ENCODE results near the gene ZBTB8A.
A peak's percentile ranks its signal among the peaks of the same experiment; 100 is the strongest.
"Not testable (repeated sequence)": the region's sequence is repeated elsewhere in the genome, so short reads cannot be mapped to it uniquely, and the experiment has no call there.

The ZBTB8A gene

DNA sequence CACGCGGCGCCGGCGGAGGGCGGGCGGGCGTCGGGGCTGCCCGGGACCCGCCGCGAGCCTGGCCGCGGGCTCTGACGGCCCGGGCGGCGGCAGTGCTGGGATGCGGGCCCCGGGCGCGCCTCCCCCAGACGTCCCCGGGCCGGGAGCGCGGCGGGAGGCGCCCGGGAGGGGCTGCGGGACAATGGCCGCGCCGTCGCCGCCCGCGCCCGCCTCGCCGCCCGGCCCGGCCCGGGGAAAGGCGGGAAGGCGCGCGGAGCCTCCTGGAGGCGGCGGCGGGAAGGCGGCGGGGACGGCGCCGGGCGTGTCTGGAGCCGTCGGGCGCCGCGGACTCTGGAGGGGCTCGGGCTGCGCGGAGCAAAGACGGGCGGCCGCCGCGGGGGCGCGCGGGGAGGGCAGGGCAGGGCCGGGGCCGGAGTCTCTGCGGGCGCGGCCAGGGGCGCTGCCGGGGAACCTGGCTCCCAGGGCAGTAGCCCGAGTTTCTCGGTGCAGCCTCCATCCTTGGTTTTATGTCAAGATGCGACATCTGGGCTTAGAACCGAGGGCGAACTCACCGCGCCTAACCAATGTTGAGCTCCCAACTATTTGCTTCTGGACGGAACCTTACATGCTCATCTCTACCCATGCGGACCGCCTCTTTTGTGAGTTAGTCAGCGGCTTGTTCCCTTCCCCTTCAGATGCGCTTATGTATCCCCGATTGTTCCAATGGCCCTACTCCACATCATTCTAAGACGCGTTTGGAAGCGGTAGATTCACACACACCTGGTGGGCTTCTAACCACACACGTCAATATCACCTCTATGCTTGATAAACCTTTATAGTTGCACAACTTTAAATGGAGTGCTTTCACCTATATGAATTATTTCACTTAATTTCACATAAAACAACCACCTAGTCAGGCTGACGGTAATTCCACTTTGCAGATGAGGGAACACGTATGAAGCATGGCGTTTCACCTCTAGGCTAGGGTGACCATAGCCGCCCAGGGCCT lies 651 bp downstream of the ZBTB8A start:
- peak in 1 of 2 experiments; percentile 3 for DNase-seq

- no peak for DNase-seq
Observed at GRCh38 chr1:32540605-32541004, 1.4 kb downstream of the ZBTB8A start.

DNA sequence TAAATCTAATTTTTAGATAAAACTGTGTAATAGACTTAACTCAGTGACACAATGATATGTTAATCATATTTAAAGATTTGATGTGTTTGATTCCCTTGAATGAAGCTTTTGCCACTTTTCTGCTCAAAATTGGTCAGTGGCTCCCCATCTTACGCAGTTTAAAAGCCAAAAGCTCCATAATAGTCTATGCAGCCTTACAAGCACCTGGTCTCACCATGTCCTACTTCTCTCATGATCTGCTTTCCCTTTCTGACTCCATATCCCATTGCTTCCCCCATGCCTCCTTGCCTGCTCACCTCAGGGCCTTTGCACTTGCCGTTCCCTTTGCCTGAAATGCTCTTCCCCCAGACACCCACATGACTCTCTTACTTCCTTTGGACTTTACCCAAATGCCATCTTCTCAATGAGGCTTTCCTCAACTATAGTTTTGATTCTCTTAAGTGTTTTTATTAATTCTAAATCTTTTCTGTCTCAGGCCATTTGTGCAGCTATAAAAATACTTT lies 1.9 kb downstream of the ZBTB8A start:
- DNase-seq = no peak

GRCh38 chr1:32546611-32547010 lies 7.4 kb downstream of the ZBTB8A start:
- no peak for DNase-seq

- DNase-seq = no peak
Observed at GRCh38 chr1:32549616-32550015, 10.4 kb downstream of the ZBTB8A start.

GRCh38 chr1:32554288-32554687 lies 15.1 kb downstream of the ZBTB8A start:
- no peak for DNase-seq

GRCh38 chr1:32557035-32557434 lies 17.8 kb downstream of the ZBTB8A start:
- DNase-seq = not testable (repeated sequence)

- DNase-seq = no peak
Observed at GRCh38 chr1:32557812-32558211, 18.6 kb downstream of the ZBTB8A start.

- DNase-seq = no peak
Observed at GRCh38 chr1:32568929-32569328, 29.7 kb downstream of the ZBTB8A start.

- no peak for DNase-seq
Observed at GRCh38 chr1:32580348-32581017, 41.3 kb downstream of the ZBTB8A start.

DNA sequence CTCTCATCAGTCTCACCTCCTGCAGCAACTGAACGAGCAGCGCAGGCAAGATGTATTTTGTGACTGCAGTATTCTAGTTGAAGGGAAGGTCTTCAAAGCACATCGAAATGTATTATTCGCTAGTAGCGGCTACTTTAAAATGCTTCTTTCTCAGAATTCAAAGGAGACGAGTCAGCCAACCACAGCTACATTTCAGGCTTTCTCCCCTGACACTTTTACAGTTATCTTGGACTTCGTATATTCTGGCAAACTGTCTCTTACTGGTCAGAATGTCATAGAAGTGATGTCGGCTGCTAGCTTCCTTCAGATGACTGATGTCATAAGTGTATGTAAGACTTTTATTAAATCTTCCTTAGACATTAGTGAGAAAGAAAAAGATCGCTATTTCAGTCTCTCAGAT lies 53.7 kb downstream of the ZBTB8A start:
- DNase-seq = no peak

DNA sequence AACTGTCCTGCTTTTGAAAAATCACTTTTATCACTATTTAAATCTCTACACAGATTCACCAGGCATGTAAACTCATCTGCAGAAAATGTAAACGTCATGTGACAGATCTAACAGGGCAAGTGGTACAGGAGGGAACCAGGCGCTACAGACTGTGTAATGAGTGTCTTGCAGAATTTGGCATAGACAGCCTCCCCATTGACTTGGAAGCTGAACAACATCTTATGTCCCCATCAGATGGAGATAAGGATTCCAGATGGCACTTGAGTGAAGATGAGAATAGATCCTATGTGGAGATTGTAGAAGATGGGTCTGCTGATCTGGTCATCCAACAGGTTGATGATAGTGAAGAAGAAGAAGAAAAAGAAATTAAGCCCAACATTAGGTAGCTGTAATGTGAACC lies 60.8 kb downstream of the ZBTB8A start:
- no peak for DNase-seq

GRCh38 chr1:32605711-32606424 lies 66.6 kb downstream of the ZBTB8A start:
- DNase-seq = no peak

- no peak for DNase-seq
Observed at GRCh38 chr1:32606565-32607371, 67.5 kb downstream of the ZBTB8A start.

DNA sequence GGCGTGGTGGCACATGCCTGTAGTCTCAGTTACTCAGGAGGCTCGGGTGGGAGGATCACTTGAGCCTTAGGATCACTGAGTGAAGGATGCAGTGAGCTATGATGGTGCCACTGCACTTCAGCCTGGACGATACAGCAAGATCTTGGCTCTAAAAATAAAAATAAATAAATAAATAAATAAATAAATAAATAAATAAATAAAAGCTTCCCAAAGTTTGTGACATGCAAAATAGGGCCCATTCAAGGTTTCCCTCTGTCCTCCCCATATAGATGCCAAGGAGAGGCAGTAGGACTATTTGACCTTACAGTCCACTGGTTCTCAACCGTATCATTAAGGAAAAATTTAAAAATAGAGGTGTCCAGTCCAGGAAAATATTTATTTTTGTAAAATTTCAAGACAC lies 70.0 kb downstream of the ZBTB8A start:
- DNase-seq = no peak

- no peak for DNase-seq
Observed at GRCh38 chr1:32611859-32612188, 72.6 kb downstream of the ZBTB8A start.

GRCh38 chr1:32612189-32612881 lies 73.1 kb downstream of the ZBTB8A start:
- peak; percentile 19 to 32 for DNase-seq

DNA sequence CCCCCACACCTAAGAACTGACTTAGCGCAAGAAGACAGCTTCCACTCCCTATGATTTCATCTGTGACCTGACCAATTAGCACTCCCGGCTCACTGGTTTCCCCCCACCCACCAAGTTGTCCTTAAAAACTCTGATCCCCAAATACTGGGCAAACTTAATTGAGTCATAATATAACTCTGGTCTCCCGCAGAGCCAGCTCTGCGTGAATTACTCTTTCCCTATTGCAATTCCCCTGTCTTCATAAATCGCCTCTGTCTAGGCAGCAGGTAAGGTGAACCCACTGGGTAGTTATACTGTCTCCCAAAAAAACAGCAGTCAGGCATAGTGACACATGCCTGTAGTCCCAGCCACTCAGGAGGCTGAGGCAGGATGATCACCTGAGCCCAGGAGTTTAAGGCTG lies 74.2 kb downstream of the ZBTB8A start:
- DNase-seq = no peak

- DNase-seq = no peak
Observed at GRCh38 chr1:32618673-32619221, 79.5 kb downstream of the ZBTB8A start.

DNA sequence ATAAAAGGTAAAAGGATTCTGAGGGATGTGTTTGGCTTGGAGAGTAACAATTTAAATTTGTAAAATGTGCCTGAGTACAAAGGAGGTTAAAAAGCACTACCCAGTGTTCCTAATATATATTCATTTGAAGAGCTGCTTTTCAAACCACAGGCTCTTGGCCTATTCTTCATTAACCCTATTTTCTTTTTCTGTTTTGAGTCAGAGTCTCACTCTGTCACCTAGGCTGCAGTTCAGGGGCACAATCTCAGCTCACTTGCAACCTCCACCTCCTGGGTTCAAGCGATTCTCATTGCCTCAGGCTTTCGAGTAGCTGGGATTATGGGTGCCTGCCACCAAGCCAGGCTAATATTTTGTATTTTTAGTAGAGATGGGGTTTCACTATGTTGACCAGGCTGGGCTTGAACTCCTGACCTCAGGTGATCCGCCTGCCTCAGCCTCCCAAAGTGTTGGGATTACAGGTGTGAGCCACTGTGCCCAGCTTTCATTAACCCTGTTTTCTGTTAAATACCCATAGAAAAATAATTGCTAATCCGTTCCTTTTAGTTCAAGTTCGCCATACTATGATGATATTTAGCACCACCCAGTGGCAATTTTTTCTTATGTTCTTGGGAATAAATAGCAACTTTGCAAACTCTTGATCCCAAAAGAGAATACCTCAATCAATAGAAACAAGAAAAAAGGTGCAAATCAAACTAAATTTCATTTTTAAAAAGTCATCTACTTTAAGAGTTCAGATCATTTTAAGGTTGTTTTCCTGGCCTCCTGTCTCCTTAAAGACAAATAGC lies 80.7 kb downstream of the ZBTB8A start:
- DNase-seq = no peak

DNA sequence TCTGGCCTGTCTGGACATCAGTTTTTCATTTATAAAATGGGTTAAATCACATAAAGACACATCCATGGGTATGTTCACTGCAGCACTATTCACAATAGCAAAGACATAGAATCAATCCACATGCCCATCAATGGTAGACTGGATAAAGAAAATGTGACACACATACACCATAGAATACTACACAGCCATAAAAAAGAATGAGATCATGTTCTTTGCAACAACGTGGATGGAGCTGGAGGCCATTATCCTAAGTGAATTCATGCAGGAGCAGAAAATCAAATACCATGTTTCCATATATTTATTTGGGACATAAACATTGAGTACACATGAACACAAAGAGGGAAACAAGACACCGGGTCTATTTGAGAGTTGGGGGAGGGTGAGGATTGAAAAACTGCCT lies 83.0 kb downstream of the ZBTB8A start:
- no peak for DNase-seq

Data from stimulated activated CD4-positive, alpha-beta T cell treated with anti-CD3 and anti-CD28 coated beads, Interleukin-4, amount 100 ng/mL, for 4 hours (primary cell).